ENCODE data around the gene C1orf146.

Gene C1orf146

GRCh38 chr1:92217721-92218120 lies at the start of gene C1orf146:
C1orf146 (plus strand) TSS chr1:92217915; CDS start chr1:92231421, 13,506 bp downstream.
- no peaks in the 10 kb centered on the region for H4K20me1 ChIP-seq (ENCODE audit: insufficient read depth, low read length, poor library complexity, severe bottlenecking)
- no peaks in the 10 kb centered on the region for H3K79me2 ChIP-seq (ENCODE audit: insufficient read depth, low read length)
- no peak within 1 kb of the TSS for H3K9ac ChIP-seq (ENCODE audit: low read depth, low read length, poor library complexity, severe bottlenecking)
- TF ChIP-seq CTCF (conservative IDR thresholded peaks at IDR 0.05; ENCODE audit: low read length) (no peak), EZH2phosphoT487 (IDR thresholded peaks at IDR 0.05; ENCODE audit: borderline replicate concordance) (no peak)
- H3K4me2 ChIP-seq (ENCODE audit: low read depth, low read length, poor library complexity, severe bottlenecking), result no peak within 1 kb of the TSS
- no peaks in the 10 kb centered on the region for H3K4me1 ChIP-seq (ENCODE audit: insufficient read depth, low read length, poor library complexity, severe bottlenecking)
- no peaks in the 10 kb centered on the region for H3K9me2 ChIP-seq (replicated peaks; ENCODE audit: low read depth, low read length)
- H3K4me3 ChIP-seq (ENCODE audit: low read length, poor library complexity, severe bottlenecking), result no peak within 1 kb of the TSS
- H3K27me3 ChIP-seq (ENCODE audit: insufficient read depth, low read length, poor library complexity, severe bottlenecking), result no peaks in the 10 kb centered on the region
- H3F3A ChIP-seq (ENCODE audit: low read depth), result no peaks in the 10 kb centered on the region
- no peak within 1 kb of the TSS for H2AFZ ChIP-seq (ENCODE audit: low read length)
- H3K9me3 ChIP-seq (ENCODE audit: insufficient read depth, low read depth, low read length), result no peaks in the 10 kb centered on the region
- no peaks in the 10 kb centered on the region for H3K36me3 ChIP-seq (ENCODE audit: insufficient read depth, low read length)

GRCh38 chr1:92168657-92169056 lies 49.1 kb upstream of the C1orf146 start:
- TF ChIP-seq EZH2phosphoT487 (IDR thresholded peaks at IDR 0.05; ENCODE audit: borderline replicate concordance) (no peak), CTCF (conservative IDR thresholded peaks at IDR 0.05; ENCODE audit: low read length) (no peak)
- Histone ChIP-seq H3K27me3 (ENCODE audit: insufficient read depth, low read length, poor library complexity, severe bottlenecking) (no peaks in the 10 kb centered on the region), H3K79me2 (ENCODE audit: insufficient read depth, low read length) (no peaks in the 10 kb centered on the region), H3K4me3 (ENCODE audit: low read length, poor library complexity, severe bottlenecking) (no peak overlapping the region), H3K9ac (ENCODE audit: low read depth, low read length, poor library complexity, severe bottlenecking) (no peak overlapping the region), H3K4me2 (ENCODE audit: low read depth, low read length, poor library complexity, severe bottlenecking) (no peak overlapping the region), H2AFZ (ENCODE audit: low read length) (no peak overlapping the region), H3K9me3 (ENCODE audit: insufficient read depth, low read depth, low read length) (no peaks in the 10 kb centered on the region), H3K9me2 (replicated peaks; ENCODE audit: low read depth, low read length) (no peaks in the 10 kb centered on the region), H3K4me1 (ENCODE audit: insufficient read depth, low read length, poor library complexity, severe bottlenecking) (no peaks in the 10 kb centered on the region), H3K36me3 (ENCODE audit: insufficient read depth, low read length) (no peaks in the 10 kb centered on the region), H4K20me1 (ENCODE audit: insufficient read depth, low read length, poor library complexity, severe bottlenecking) (no peaks in the 10 kb centered on the region), H3F3A (ENCODE audit: low read depth) (no peaks in the 10 kb centered on the region)

GRCh38 chr1:92169214-92170005 lies 48.3 kb upstream of the C1orf146 start:
- no peaks in the 10 kb centered on the region for H3K79me2 ChIP-seq (ENCODE audit: insufficient read depth, low read length)
- no peaks in the 10 kb centered on the region for H3F3A ChIP-seq (ENCODE audit: low read depth)
- no peaks in the 10 kb centered on the region for H3K9me2 ChIP-seq (replicated peaks; ENCODE audit: low read depth, low read length)
- no peaks in the 10 kb centered on the region for H3K27me3 ChIP-seq (ENCODE audit: insufficient read depth, low read length, poor library complexity, severe bottlenecking)
- TF ChIP-seq CTCF (conservative IDR thresholded peaks at IDR 0.05; ENCODE audit: low read length) (no peak), EZH2phosphoT487 (IDR thresholded peaks at IDR 0.05; ENCODE audit: borderline replicate concordance) (no peak)
- no peak overlapping the region for H3K4me3 ChIP-seq (ENCODE audit: low read length, poor library complexity, severe bottlenecking)
- H2AFZ ChIP-seq (ENCODE audit: low read length), result no peak overlapping the region
- H3K9ac ChIP-seq (ENCODE audit: low read depth, low read length, poor library complexity, severe bottlenecking), result no peak overlapping the region
- H3K4me1 ChIP-seq (ENCODE audit: insufficient read depth, low read length, poor library complexity, severe bottlenecking), result no peaks in the 10 kb centered on the region
- H3K4me2 ChIP-seq (ENCODE audit: low read depth, low read length, poor library complexity, severe bottlenecking), result no peak overlapping the region
- no peaks in the 10 kb centered on the region for H3K9me3 ChIP-seq (ENCODE audit: insufficient read depth, low read depth, low read length)
- H4K20me1 ChIP-seq (ENCODE audit: insufficient read depth, low read length, poor library complexity, severe bottlenecking), result no peaks in the 10 kb centered on the region
- no peaks in the 10 kb centered on the region for H3K36me3 ChIP-seq (ENCODE audit: insufficient read depth, low read length)
